HEK293 (cell line): Measurements from ENCODE around the gene PLAGL2.

Experiments used
- BCL11A ChIP-seq: fragments of 450-650 bp; formaldehyde crosslinking; IDR thresholded peaks from 2 replicates; pipeline ENCODE4 v1.5.1; 2016; ENCODE audit warnings: low read depth, missing biosample characterization, missing genetic modification characterization
- KLF16 ChIP-seq: fragments of 450-650 bp; formaldehyde crosslinking; IDR thresholded peaks from 2 replicates; pipeline ENCODE4 v1.5.1; 2017; ENCODE audit warnings: missing biosample characterization, missing genetic modification characterization
- REPIN1 ChIP-seq: fragments of 450-650 bp; formaldehyde crosslinking; IDR thresholded peaks from 2 replicates; pipeline ENCODE4 v1.5.1; 2017; ENCODE audit warnings: missing biosample characterization, missing genetic modification characterization, low read depth
- SP2 ChIP-seq: fragments of 450-650 bp; formaldehyde crosslinking; IDR thresholded peaks from 2 replicates; pipeline ENCODE4 v1.5.1; 2016; ENCODE audit warnings: missing biosample characterization, missing genetic modification characterization
- ZNF629 ChIP-seq: fragments of 450-650 bp; formaldehyde crosslinking; IDR thresholded peaks from 2 replicates; pipeline ENCODE4 v1.5.1; 2017; ENCODE audit warnings: missing biosample characterization, missing genetic modification characterization
- TF ChIP-seq, protein P1 (sequence below): fragments of 450-650 bp; formaldehyde crosslinking; IDR thresholded peaks from 2 replicates; pipeline ENCODE4 v1.5.1; 2016; ENCODE audit warnings: missing biosample characterization, missing genetic modification characterization
- TF ChIP-seq, protein P2 (sequence below): fragments of 450-650 bp; formaldehyde crosslinking; IDR thresholded peaks from 2 replicates; pipeline ENCODE4 v1.5.1; 2016; ENCODE audit warnings: missing biosample characterization, missing genetic modification characterization, low read depth

DNA sequence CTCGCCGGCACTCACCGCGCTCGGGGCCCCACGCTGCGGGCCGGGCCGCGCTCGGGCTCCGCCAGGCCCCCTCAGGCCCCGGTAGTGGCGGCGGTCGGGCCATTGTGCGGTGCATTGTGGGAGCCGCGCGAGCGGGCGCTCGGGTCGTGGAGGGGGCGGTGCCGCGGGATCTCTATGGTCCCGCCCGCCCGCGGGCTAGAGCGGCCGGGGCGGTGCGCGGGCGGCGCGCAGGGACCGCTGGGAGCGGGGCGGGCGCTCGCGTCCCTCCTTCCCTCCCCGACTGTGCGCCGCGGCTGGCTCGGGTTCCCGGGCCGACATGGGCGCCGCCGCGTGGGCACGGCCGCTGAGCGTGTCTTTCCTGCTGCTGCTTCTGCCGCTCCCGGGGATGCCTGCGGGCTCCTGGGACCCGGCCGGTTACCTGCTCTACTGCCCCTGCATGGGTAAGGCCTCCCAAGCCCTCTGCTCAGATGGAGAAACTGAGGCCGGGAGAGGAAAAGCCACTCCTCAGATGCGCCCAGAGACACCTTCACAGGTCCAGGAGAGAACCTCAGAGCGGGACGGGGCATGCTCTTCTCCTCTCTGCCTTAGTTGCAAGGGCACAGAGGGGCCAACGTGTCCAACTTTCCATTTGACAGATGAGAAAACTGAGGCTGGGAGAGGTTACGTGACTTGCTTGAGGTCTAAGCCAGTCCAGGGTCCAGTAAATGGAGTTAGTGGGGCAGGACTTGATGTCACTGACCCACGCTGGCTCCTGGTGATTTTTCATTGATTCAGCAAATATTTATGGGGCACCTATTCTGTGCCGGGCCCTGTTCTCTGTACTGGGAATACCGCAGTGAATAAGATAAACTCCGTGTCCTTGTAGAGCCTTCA, at the start of gene PLAGL2, which contains the start of gene POFUT1:
- TF ChIP-seq, protein P1, sequence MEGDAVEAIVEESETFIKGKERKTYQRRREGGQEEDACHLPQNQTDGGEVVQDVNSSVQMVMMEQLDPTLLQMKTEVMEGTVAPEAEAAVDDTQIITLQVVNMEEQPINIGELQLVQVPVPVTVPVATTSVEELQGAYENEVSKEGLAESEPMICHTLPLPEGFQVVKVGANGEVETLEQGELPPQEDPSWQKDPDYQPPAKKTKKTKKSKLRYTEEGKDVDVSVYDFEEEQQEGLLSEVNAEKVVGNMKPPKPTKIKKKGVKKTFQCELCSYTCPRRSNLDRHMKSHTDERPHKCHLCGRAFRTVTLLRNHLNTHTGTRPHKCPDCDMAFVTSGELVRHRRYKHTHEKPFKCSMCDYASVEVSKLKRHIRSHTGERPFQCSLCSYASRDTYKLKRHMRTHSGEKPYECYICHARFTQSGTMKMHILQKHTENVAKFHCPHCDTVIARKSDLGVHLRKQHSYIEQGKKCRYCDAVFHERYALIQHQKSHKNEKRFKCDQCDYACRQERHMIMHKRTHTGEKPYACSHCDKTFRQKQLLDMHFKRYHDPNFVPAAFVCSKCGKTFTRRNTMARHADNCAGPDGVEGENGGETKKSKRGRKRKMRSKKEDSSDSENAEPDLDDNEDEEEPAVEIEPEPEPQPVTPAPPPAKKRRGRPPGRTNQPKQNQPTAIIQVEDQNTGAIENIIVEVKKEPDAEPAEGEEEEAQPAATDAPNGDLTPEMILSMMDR (tag by site-specific recombination), result peak; percentile 50; the same call in 1 of the 2 replicates
- TF ChIP-seq, protein P2, sequence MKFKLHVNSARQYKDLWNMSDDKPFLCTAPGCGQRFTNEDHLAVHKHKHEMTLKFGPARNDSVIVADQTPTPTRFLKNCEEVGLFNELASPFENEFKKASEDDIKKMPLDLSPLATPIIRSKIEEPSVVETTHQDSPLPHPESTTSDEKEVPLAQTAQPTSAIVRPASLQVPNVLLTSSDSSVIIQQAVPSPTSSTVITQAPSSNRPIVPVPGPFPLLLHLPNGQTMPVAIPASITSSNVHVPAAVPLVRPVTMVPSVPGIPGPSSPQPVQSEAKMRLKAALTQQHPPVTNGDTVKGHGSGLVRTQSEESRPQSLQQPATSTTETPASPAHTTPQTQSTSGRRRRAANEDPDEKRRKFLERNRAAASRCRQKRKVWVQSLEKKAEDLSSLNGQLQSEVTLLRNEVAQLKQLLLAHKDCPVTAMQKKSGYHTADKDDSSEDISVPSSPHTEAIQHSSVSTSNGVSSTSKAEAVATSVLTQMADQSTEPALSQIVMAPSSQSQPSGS (tag by site-specific recombination), result no peak
- TF ChIP-seq SP2 (no peak), KLF16 (tag by site-specific recombination) (no peak), ZNF629 (tag by site-specific recombination) (no peak), REPIN1 (tag by site-specific recombination) (no peak), BCL11A (tag by site-specific recombination) (no peak)
